LoVo (cell line): Measurements from ENCODE around the gene ASPDH.
A peak's percentile ranks its signal among the peaks of the same experiment; 100 is the strongest.
"Not testable (repeated sequence)": the region's sequence is repeated elsewhere in the genome, so short reads cannot be mapped to it uniquely, and the experiment has no call there.

Experiments used
- DNase-seq: peaks from one replicate; pipeline ENCODE4 v3.0.0-alpha.2; 2016; ENCODE audit warnings: low spot score

Gene ASPDH

GRCh38 chr19:50547385-50548190 is 33.9 kb upstream of the ASPDH start:
- no peak for DNase-seq

GRCh38 chr19:50546527-50547221 is 33.0 kb upstream of the ASPDH start:
- DNase-seq, result no peak

DNA sequence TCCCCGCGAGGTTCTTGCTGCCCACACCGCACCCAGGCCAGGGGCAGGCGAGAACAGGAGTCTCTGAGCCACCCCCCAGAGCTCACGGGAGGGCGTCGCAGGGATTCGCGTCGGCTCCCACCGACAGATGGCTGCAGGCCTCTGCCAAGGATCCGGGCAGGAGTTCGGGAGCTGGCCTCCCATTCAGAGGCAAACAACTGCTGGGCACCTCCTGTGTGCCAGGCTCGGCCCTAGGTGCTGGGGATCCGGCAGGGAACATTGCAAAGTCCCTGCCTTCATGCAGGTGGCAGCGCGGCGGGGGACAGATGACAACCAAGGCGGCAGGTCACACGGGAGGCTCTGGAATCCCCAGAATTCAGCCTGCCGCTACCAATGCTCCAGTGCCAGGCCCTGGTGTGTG is 29.2 kb upstream of the ASPDH start:
- no peak for DNase-seq

GRCh38 chr19:50537769-50538230 is 24.1 kb upstream of the ASPDH start:
- peak; percentile 72 for DNase-seq

- DNase-seq, result no peak
Measured at GRCh38 chr19:50537306-50537685, 23.6 kb upstream of the ASPDH start.

- no peak for DNase-seq
Measured at GRCh38 chr19:50536662-50537305, 23.1 kb upstream of the ASPDH start.

DNA sequence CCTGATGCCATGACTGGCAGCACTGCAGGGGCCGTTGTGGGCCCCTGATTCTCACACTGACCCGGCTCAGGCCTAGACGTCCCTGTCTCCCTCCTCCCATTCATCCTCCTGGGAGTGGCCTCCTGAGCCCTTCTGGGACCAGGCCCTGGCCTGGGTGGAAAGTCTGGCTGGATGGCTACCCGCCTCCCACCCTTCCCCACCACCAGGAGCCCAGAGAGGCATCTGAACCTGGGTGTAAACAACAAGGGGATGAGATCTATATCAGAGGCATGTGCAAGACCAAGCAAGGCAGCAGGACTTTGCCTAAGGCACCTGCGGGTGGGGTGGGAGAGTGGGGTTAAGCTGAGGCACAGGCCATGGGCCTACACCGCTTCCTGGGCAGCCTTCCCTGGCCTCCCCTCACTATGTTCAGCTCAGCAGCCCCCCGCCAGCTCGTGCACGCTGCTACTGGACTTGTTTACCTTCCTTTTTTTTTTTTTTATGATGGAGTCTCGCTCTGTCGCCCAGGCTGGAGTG is 22.0 kb upstream of the ASPDH start:
- no peak for DNase-seq

GRCh38 chr19:50534478-50534877 is 20.8 kb upstream of the ASPDH start:
- no peak for DNase-seq

- DNase-seq, result no peak
Measured at GRCh38 chr19:50532952-50533351, 19.2 kb upstream of the ASPDH start.

DNA sequence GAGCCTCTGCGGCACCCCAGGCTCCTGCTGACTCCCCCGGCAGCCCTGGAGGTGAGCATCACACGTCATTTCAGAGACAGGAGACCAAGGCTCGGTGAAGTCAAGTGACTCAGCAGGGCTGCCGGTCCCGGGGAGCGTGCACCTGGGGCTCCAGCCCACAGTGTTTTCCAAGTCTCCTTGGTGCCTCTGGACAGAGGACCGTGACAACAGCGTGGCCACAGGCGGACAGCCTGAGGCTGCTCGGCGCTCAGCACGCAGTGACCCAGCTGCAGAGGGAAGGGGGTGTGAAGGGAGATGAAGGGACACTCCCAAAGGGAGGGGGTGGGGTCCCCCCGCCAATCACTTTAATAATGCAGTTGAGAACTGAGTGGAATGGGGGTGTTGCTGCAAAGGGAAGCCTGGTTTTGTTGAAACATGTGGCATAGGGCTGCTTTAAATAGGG is 17.5 kb upstream of the ASPDH start:
- DNase-seq, result no peak

GRCh38 chr19:50528052-50528451 is 14.3 kb upstream of the ASPDH start:
- not testable (repeated sequence) for DNase-seq

- no peak for DNase-seq
Measured at GRCh38 chr19:50522881-50523280, 9.2 kb upstream of the ASPDH start.

DNA sequence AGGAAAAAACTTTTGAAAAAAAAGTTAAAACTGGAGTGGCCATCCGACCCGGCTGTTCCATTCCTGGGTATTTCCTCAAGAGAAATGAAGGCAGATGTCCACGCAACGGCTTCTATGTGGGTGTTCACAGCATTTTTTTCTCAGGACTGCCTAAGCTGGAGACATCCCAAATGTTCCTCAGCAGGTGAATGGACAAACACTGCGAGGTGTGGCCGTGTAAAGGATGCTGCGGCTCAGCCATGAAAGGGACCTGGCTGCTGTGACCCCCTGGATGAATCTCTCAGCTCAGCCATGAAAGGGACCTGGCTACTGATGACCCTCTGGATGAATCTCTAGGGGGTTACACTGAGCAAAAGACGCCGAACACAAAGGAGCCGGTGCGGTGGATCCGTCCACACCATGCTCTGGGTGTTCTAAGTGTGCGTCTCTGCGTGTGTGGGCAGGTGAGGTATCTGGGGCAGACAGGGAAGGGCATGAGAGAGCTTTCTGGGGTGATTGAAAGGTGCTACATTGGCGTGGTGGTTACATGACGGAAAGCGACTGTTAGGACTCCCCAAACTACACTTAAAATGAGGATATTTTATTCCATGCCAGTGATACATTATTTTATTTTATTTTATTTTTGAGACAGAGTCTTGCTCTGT is 7.2 kb upstream of the ASPDH start:
- DNase-seq, result no peak

DNA sequence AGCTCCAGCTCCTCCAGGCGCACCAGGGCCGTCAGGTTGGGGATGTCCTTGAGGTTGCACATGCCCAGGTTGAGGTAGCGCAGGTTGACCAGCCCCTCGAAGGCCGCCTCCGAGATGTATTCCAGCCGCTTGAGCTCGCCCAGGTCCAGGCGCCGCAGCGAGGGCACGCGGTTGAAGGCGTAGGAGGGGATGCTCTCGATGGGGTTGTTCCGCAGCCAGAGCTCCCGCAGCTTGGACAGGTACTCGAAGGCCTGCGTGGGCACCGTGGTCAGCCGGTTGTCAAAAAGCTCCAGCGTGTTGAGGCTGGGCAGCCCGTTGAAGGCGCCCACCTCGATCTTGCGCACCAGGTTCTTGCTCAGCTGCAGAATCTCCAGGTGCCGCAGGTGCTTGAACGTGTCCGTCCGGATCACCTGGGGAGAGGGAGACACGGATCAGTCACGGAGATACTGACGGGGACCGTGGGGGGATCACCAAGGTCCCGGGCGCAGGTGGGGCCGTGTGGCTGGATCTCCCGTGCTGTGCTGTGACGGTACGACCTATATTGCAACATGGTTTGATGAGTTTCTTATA is 5.4 kb upstream of the ASPDH start:
- DNase-seq, result no peak

- no peak for DNase-seq
Measured at GRCh38 chr19:50518091-50519005, 4.6 kb upstream of the ASPDH start.

- DNase-seq, result no peak
Measured at GRCh38 chr19:50517704-50518075, 4.0 kb upstream of the ASPDH start.

- no peak for DNase-seq
Measured at GRCh38 chr19:50516964-50517703, 3.4 kb upstream of the ASPDH start.

- DNase-seq, result no peak
Measured at GRCh38 chr19:50516456-50516855, 2.7 kb upstream of the ASPDH start.

GRCh38 chr19:50515168-50515561 is 1.5 kb upstream of the ASPDH start:
- no peak for DNase-seq
